KMS-11 (cell line): ENCODE data around the gene RWDD4.

Source experiments
- H2AFZ ChIP-seq: fragments of 200-600 bp; sonication (generic); 2 replicates; pipeline ENCODE4 v1.6.1; 2016; ENCODE audit warnings: antibody characterized with exemption, mixed run types, low read depth
- H3K27ac ChIP-seq: fragments of 200-600 bp; sonication (generic); 2 replicates; pipeline ENCODE4 v1.6.1; 2016; ENCODE audit warnings: mild to moderate bottlenecking, mixed run types
- H3K27me3 ChIP-seq: fragments of 200-600 bp; sonication (generic); 2 replicates; pipeline ENCODE4 v1.6.1; 2017; ENCODE audit warnings: mild to moderate bottlenecking, low read depth, mixed run types, moderate library complexity; ENCODE audit not compliant: insufficient read depth
- H3K36me3 ChIP-seq: fragments of 200-600 bp; sonication (generic); 2 replicates; pipeline ENCODE4 v1.6.1; 2017; ENCODE audit warnings: mild to moderate bottlenecking, mixed run types; ENCODE audit not compliant: insufficient read depth
- H3K4me1 ChIP-seq: fragments of 200-600 bp; sonication (generic); 2 replicates; pipeline ENCODE4 v1.6.1; 2016; ENCODE audit warnings: mild to moderate bottlenecking, low read depth, mixed run types; ENCODE audit not compliant: poor library complexity, severe bottlenecking
- H3K4me2 ChIP-seq: fragments of 200-600 bp; sonication (generic); 2 replicates; pipeline ENCODE4 v1.7.0; 2016; ENCODE audit warnings: mild to moderate bottlenecking, mixed run types
- H3K4me3 ChIP-seq: fragments of 200-600 bp; sonication (generic); IDR thresholded peaks from 2 replicates; pipeline ENCODE4 v1.6.1; 2017; ENCODE audit warnings: low read depth, low read length, mixed read lengths; ENCODE audit not compliant: insufficient read depth
- H3K79me2 ChIP-seq: fragments of 200-600 bp; sonication (generic); 2 replicates; pipeline ENCODE4 v1.6.1; 2016; ENCODE audit warnings: low read depth, mixed run types; ENCODE audit not compliant: insufficient read depth
- H3K9ac ChIP-seq: fragments of 200-600 bp; sonication (generic); 2 replicates; pipeline ENCODE4 v1.6.1; 2016; ENCODE audit warnings: mild to moderate bottlenecking, mixed run types
- H4K20me1 ChIP-seq: fragments of 200-600 bp; sonication (generic); 2 replicates; pipeline ENCODE4 v1.6.1; 2016; ENCODE audit warnings: mild to moderate bottlenecking, mixed run types; ENCODE audit not compliant: insufficient read depth
- TF ChIP-seq, protein P1 (sequence below): fragments of 200-600 bp; sonication (generic); conservative IDR thresholded peaks from 2 replicates; pipeline ENCODE4 v1.6.1; 2017; ENCODE audit warnings: low read depth, mild to moderate bottlenecking, antibody characterized with exemption, low read length, moderate library complexity, mixed read lengths

RWDD4 gene

DNA sequence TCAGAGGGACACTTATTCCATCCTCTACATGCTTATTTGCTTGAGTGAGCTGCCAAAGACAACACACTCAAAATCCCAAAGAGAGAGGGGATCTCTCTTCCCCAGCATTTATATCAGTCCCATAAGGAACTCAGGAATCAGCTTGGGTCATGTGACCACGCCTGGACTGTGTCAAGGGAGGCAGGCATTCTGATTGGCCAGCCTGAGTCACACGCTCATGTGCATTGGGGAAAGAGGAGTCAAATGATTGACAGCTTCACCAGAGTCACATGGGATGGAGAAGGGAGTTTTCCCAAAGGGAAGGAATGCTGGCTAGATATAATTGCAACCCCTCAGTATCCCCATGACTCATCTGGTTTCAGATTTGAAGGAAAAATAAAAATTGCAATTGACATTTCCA, 49.0 kb downstream of the RWDD4 start:
- TF ChIP-seq, protein P1, sequence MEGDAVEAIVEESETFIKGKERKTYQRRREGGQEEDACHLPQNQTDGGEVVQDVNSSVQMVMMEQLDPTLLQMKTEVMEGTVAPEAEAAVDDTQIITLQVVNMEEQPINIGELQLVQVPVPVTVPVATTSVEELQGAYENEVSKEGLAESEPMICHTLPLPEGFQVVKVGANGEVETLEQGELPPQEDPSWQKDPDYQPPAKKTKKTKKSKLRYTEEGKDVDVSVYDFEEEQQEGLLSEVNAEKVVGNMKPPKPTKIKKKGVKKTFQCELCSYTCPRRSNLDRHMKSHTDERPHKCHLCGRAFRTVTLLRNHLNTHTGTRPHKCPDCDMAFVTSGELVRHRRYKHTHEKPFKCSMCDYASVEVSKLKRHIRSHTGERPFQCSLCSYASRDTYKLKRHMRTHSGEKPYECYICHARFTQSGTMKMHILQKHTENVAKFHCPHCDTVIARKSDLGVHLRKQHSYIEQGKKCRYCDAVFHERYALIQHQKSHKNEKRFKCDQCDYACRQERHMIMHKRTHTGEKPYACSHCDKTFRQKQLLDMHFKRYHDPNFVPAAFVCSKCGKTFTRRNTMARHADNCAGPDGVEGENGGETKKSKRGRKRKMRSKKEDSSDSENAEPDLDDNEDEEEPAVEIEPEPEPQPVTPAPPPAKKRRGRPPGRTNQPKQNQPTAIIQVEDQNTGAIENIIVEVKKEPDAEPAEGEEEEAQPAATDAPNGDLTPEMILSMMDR, result no peak
- no peaks in the 10 kb centered on the region for H3K79me2 ChIP-seq
- no peak overlapping the region for H3K27ac ChIP-seq
- no peaks in the 10 kb centered on the region for H4K20me1 ChIP-seq
- H3K9ac ChIP-seq, result no peak overlapping the region
- no peak overlapping the region for H3K4me3 ChIP-seq
- no peak overlapping the region for H2AFZ ChIP-seq
- H3K4me1 ChIP-seq, result no peaks in the 10 kb centered on the region
- H3K36me3 ChIP-seq, result no peaks in the 10 kb centered on the region
- H3K27me3 ChIP-seq, result no peaks in the 10 kb centered on the region
- no peak overlapping the region for H3K4me2 ChIP-seq

DNA sequence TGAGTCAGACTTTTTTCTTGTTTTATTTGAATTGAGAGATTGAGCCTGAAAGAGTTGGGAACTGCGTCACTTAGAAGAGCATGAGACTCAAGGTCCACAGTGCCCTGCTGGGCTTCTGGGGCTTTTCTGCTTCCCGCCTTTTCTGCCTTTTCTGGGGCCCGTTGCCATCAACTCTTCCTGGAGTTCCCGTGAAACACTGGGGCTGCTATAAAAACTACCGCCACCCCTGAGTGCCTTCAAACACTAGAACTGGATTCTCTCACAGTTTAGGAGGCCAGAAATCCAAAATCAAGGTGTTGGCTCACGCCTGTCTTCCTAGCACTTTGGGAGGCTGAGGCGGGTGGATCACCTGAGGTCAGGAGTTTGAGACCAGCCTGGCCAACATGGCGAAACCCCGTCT, 49.8 kb downstream of the RWDD4 start:
- Histone ChIP-seq H3K27me3 (no peaks in the 10 kb centered on the region), H4K20me1 (no peaks in the 10 kb centered on the region), H3K9ac (no peak overlapping the region), H3K36me3 (no peaks in the 10 kb centered on the region), H3K4me3 (no peak overlapping the region), H3K79me2 (no peaks in the 10 kb centered on the region), H2AFZ (no peak overlapping the region), H3K4me1 (no peaks in the 10 kb centered on the region), H3K4me2 (no peak overlapping the region), H3K27ac (no peak overlapping the region)
- TF ChIP-seq, protein P1, result no peak

DNA sequence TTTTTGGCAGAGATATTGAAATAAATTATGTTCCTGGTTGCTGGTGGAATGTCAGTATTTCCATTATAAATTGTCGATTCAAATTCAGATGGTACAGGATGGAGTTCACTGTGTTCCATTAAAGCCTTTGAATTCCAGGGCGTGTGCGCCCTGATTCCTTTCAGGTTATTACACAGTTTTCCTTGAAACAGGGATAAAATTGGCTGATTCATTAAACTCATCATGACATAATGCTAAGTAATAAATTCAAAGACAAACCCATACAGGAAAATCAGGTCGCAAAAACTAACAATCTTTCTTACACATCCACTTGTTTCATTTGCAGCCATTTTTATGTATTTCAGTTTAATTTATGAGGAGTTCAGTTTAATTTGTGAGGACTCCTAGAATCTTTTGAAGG, 51.1 kb downstream of the RWDD4 start:
- H2AFZ ChIP-seq, result no peak overlapping the region
- H4K20me1 ChIP-seq, result no peaks in the 10 kb centered on the region
- no peak overlapping the region for H3K4me2 ChIP-seq
- H3K4me1 ChIP-seq, result no peaks in the 10 kb centered on the region
- H3K79me2 ChIP-seq, result no peaks in the 10 kb centered on the region
- H3K36me3 ChIP-seq, result no peaks in the 10 kb centered on the region
- H3K4me3 ChIP-seq, result no peak overlapping the region
- TF ChIP-seq, protein P1, result no peak
- H3K27me3 ChIP-seq, result no peaks in the 10 kb centered on the region
- H3K9ac ChIP-seq, result no peak overlapping the region
- no peak overlapping the region for H3K27ac ChIP-seq

DNA sequence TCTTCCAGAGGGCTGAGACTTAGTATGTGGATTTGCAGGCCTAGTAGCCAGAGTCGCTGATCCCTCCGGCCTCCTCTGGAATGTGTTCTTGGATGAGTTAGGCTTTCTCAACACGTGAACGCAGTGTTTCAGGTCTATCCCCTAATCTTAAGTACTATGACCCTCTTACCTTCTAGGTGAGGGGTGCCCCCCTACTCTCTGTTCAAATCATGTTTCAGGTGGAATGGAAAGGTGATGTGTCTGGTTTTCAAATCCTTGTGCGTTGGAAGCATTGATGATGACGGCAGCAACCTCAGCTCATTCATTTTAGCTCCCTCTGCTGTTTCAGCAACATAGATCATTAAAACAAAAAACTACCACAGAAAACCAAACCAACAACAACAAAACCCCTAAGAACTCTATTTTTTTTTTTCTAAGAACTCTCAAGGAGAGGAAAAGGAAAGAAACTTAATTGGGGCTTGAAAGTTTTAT, 56.4 kb downstream of the RWDD4 start:
- H2AFZ ChIP-seq, result no peak overlapping the region
- TF ChIP-seq, protein P1, result no peak

DNA sequence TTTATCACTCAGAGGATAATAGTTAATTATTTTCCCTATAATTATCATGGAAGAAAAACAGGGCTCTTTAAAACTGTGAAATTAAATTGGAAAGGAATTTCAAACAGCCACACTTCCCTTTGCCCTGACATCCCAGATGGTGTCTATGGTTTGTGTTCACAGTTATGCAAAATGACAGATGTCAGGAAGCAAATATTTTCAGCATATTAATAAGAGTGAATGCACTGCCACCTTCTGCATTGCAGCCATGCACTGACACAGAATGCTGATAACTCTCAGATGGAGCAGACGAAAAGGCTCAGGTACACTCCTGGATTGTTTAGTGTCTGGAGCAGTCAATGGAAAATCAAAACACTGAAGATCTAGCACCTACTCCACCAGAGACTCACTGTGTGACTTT, 57.6 kb downstream of the RWDD4 start:
- Histone ChIP-seq H3K27ac (no peak overlapping the region), H3K4me2 (no peak overlapping the region), H4K20me1 (no peaks in the 10 kb centered on the region), H3K4me3 (no peak overlapping the region), H3K27me3 (no peaks in the 10 kb centered on the region), H2AFZ (no peak overlapping the region), H3K9ac (no peak overlapping the region), H3K4me1 (no peaks in the 10 kb centered on the region), H3K79me2 (no peaks in the 10 kb centered on the region), H3K36me3 (no peaks in the 10 kb centered on the region)
- TF ChIP-seq, protein P1, result no peak

More for the DNA sequence above, 56.4 kb downstream of the RWDD4 start:
- Histone ChIP-seq H3K27me3 (no peaks in the 10 kb centered on the region), H3K4me3 (no peak overlapping the region), H3K27ac (no peak overlapping the region), H3K4me1 (no peaks in the 10 kb centered on the region), H3K9ac (no peak overlapping the region), H3K36me3 (no peaks in the 10 kb centered on the region), H3K79me2 (no peaks in the 10 kb centered on the region), H3K4me2 (no peak overlapping the region), H4K20me1 (no peaks in the 10 kb centered on the region)
